Cardiac muscle cell (in vitro differentiated cells and primary cell): Measurements from ENCODE around the gene OPRD1. TPM values are rescaled to one million over a fixed set of nuclear protein-coding genes. Genes with fewer than 3 reads are reported as not detected.

Experiments
- DNase-seq, 2 donors: peaks; one replicate each; pipeline versions ENCODE4 v3.0.0 to v3.0.0-alpha.2; 2010 to 2017; ENCODE audit warnings: low read depth in 1 of 2, low spot score in 1 of 2
- H3K27ac ChIP-seq: fragments of 200-600 bp; sonication (generic); 2 replicates; pipeline ENCODE4 v1.5.1; 2016
- H3K27me3 ChIP-seq: fragments of 200-600 bp; sonication (generic); 2 replicates; pipeline ENCODE4 v1.6.0; 2016; ENCODE audit warnings: control low read depth
- H3K36me3 ChIP-seq: fragments of 200-600 bp; sonication (generic); 2 replicates; pipeline ENCODE4 v1.5.1; 2016; ENCODE audit warnings: control low read depth
- H3K4me1 ChIP-seq: fragments of 200-600 bp; sonication (generic); 2 replicates; pipeline ENCODE4 v1.8.1; 2017; ENCODE audit warnings: low read depth, mild to moderate bottlenecking, mixed run types
- H3K4me3 ChIP-seq: fragments of 200-600 bp; sonication (generic); 2 replicates; pipeline ENCODE4 v1.5.1; 2016; ENCODE audit warnings: mild to moderate bottlenecking
- H3K9me3 ChIP-seq: fragments of 200-600 bp; sonication (generic); 2 replicates; pipeline ENCODE4 v1.5.1; 2017; ENCODE audit warnings: low read depth, mild to moderate bottlenecking, control low read depth
- polyA plus RNA-seq: library from polyadenylated mRNA; unstranded; fragments of >200 nt; fragmentation: Nextera tagmentation; extraction: Ambion mirVana; gene quantifications from 2 replicates; pipeline ENCODE4 v1.2.1, GENCODE V29; 2016
- total RNA-seq: library from RNA; depleted of rRNA; stranded (reverse); fragments of >200 nt; gene quantifications from 2 replicates; pipeline ENCODE4 v1.2.3, GENCODE V29; 2016
- TF ChIP-seq, protein P1 (sequence below): IDR thresholded peaks from 2 replicates; pipeline ENCODE4 v1.5.1; 2012; ENCODE audit warnings: low read depth, mild to moderate bottlenecking, low read length

OPRD1 gene
- total and polyA plus RNA-seq, 2 experiments from 2014 or later, result 0.13 to 0.60 TPM

DNA sequence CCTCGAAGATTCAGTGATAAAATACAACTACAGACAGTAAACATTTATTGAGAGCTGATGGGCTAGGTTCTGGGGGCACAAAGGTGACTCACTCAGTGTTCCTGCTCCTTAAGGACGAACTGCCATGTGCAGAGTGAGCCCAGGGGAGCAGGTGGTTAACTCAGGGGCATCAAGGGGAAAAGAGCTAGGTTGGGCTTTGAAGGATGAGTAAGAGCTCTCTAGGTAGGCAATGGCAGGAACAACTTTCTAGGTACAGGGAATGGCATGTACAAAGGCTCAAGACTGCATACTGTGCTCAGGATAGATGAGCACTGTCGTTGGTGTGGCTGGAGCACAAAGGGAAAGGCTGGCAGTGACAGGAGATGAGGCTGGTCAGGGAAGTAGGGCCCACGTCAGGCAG lies 85.8 kb downstream of the OPRD1 start:
- no peaks in the 10 kb centered on the region for H3K27me3 ChIP-seq
- H3K36me3 ChIP-seq, result no peaks in the 10 kb centered on the region
- H3K9me3 ChIP-seq, result no peaks in the 10 kb centered on the region
- H3K4me1 ChIP-seq, result peaks cover 9% of the 10 kb centered on the region
- H3K4me3 ChIP-seq, result no peak overlapping the region
- TF ChIP-seq, protein P1, sequence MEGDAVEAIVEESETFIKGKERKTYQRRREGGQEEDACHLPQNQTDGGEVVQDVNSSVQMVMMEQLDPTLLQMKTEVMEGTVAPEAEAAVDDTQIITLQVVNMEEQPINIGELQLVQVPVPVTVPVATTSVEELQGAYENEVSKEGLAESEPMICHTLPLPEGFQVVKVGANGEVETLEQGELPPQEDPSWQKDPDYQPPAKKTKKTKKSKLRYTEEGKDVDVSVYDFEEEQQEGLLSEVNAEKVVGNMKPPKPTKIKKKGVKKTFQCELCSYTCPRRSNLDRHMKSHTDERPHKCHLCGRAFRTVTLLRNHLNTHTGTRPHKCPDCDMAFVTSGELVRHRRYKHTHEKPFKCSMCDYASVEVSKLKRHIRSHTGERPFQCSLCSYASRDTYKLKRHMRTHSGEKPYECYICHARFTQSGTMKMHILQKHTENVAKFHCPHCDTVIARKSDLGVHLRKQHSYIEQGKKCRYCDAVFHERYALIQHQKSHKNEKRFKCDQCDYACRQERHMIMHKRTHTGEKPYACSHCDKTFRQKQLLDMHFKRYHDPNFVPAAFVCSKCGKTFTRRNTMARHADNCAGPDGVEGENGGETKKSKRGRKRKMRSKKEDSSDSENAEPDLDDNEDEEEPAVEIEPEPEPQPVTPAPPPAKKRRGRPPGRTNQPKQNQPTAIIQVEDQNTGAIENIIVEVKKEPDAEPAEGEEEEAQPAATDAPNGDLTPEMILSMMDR, result no peak
- H3K27ac ChIP-seq, result no peak overlapping the region
- no peak for DNase-seq

DNA sequence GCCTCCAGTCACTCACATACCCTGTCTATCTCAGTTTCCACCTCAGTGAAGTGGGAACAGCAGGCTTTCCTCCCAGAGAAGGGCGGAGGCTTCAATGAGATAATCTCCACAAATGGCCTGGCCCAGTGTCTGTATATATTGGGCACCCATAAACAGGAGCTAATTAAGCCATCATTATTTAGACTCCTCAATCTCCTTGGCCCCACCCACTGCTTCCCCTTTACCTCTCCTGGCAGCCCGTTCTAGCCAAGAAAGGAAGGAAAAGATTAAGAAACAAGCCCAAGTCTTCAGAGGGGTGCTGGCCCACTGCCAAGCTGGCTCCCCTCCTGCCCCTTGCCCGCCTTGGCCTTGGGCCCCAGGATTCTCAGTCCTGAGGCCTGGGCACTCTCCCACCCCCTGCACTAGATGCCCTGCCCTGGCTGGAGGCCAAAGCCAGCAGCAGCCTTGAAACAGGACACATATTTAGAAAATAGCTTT lies 86.5 kb downstream of the OPRD1 start:
- Histone ChIP-seq H3K27ac (no peak overlapping the region), H3K4me3 (no peak overlapping the region), H3K9me3 (no peaks in the 10 kb centered on the region), H3K36me3 (no peaks in the 10 kb centered on the region), H3K27me3 (no peaks in the 10 kb centered on the region), H3K4me1 (peaks cover 9% of the 10 kb centered on the region)
- DNase-seq, result no peak
- TF ChIP-seq, protein P1, result no peak

DNA sequence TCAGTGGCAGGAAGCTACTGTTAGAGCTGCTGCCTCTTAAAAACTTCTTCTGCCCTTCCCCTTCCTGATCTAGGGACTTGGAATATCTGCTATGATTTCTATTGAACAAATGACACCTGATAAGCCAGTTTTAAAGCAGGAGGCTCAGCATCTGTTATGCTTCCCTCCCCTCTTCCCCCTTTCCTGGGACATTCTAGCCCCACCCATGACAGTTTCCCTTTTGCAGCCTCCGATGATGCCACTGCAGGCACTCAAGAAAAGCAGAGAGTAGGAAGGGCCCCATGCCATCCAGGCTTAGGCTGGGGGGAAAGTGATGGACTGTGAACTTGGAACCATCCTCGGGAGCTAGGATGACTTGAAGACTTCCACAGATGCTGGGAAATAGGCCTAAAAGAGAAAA lies 87.3 kb downstream of the OPRD1 start:
- no peak overlapping the region for H3K4me3 ChIP-seq
- H3K36me3 ChIP-seq, result no peaks in the 10 kb centered on the region
- DNase-seq, result no peak
- no peaks in the 10 kb centered on the region for H3K9me3 ChIP-seq
- peaks cover 9% of the 10 kb centered on the region for H3K4me1 ChIP-seq
- no peaks in the 10 kb centered on the region for H3K27me3 ChIP-seq
- TF ChIP-seq, protein P1, result no peak
- no peak overlapping the region for H3K27ac ChIP-seq

DNA sequence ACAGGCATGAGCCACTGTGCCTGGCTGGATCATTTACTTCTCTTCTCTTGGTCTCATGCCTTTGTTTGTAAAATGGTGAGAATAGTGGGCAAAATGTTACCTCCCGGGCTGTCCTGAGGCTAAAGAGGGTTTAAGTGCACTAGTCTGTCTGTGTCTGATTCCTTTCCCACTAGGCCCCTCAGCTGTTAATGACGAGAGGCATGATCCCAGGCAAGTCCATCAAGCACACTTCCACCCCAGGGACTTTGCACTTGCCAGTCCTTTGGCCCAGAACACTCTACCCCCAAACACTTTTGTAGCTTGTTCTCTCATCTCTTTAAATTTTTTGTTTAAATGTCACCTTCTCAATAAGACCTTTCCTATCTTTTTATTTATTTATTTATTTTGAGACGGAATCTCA lies 88.6 kb downstream of the OPRD1 start:
- Histone ChIP-seq H3K27me3 (no peaks in the 10 kb centered on the region), H3K27ac (no peak overlapping the region), H3K9me3 (no peaks in the 10 kb centered on the region), H3K36me3 (no peaks in the 10 kb centered on the region), H3K4me1 (no peaks in the 10 kb centered on the region), H3K4me3 (no peak overlapping the region)
- TF ChIP-seq, protein P1, result no peak
- no peak for DNase-seq

DNA sequence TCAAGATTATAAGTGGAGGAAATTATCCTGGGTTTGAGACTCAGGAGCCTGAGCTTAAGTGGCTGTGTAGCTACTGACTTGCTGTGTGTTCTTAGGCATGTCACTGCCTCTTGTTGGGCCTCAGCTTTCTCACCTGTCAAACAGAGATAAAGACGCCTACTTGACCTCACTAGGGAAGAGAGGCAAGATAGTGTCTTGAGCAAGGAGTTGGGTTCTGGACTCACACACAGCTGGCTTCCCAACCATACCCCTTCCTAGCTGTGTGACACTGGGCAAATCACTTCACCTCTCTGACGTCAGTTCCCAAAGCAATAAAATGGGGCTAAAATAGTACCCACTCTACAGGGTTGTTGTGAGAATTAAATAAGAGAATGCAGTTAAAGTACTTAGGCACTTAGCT lies 90.8 kb downstream of the OPRD1 start:
- H3K4me3 ChIP-seq, result no peak overlapping the region
- TF ChIP-seq, protein P1, result no peak
- H3K4me1 ChIP-seq, result no peaks in the 10 kb centered on the region
- no peaks in the 10 kb centered on the region for H3K27me3 ChIP-seq
- DNase-seq, result no peak
- H3K9me3 ChIP-seq, result no peaks in the 10 kb centered on the region
- no peak overlapping the region for H3K27ac ChIP-seq
- no peaks in the 10 kb centered on the region for H3K36me3 ChIP-seq
